Osteoblast (primary cell): ENCODE data around the gene DNAH6. TPM values are rescaled to one million over a fixed set of nuclear protein-coding genes. Genes with fewer than 3 reads are reported as not detected.

Experiments
- DNase-seq: peaks from one replicate; pipeline ENCODE4 v3.0.0; 2011; ENCODE audit warnings: low spot score, mixed read lengths; ENCODE audit not compliant: insufficient read length; ENCODE audit errors: missing footprints
- H2AFZ ChIP-seq: 2 replicates; pipeline ENCODE4 v1.6.0; 2011; ENCODE audit warnings: mild to moderate bottlenecking, low read length
- H3K27ac ChIP-seq: 2 replicates; pipeline ENCODE4 v1.5.1; 2011; ENCODE audit warnings: mild to moderate bottlenecking, low read depth, low read length, moderate library complexity
- H3K27me3 ChIP-seq: 2 replicates; pipeline ENCODE4 v1.6.0; 2012; ENCODE audit warnings: mild to moderate bottlenecking, control low read depth, inconsistent platforms, low read length, moderate library complexity; ENCODE audit not compliant: insufficient read depth
- H3K36me3 ChIP-seq: 2 replicates; pipeline ENCODE4 v1.5.1; 2011; ENCODE audit warnings: mild to moderate bottlenecking, low read length, control low read depth, moderate library complexity; ENCODE audit not compliant: insufficient read depth
- H3K4me1 ChIP-seq: 2 replicates; pipeline ENCODE4 v1.5.1; 2011; ENCODE audit warnings: mild to moderate bottlenecking, low read length, control low read depth, moderate library complexity; ENCODE audit not compliant: insufficient read depth
- H3K4me2 ChIP-seq: 2 replicates; pipeline ENCODE4 v1.6.0; 2011; ENCODE audit warnings: mild to moderate bottlenecking, low read length; ENCODE audit not compliant: insufficient read depth
- H3K4me3 ChIP-seq: fragments of 200-600 bp; sonication (generic); 3 replicates; pipeline ENCODE4 v1.5.1; 2012; ENCODE audit warnings: mild to moderate bottlenecking, low read length, inconsistent platforms; ENCODE audit not compliant: insufficient read depth
- H3K79me2 ChIP-seq: 2 replicates; pipeline ENCODE4 v1.6.0; 2012; ENCODE audit warnings: mild to moderate bottlenecking, low read length, control low read depth, inconsistent platforms; ENCODE audit not compliant: insufficient read depth
- H3K9me3 ChIP-seq: 2 replicates; pipeline ENCODE4 v1.5.1; 2011; ENCODE audit warnings: low read depth, low read length, control low read depth
- H4K20me1 ChIP-seq: 2 replicates; pipeline ENCODE4 v1.6.0; 2012; ENCODE audit warnings: mild to moderate bottlenecking, low read length, control low read depth; ENCODE audit not compliant: insufficient read depth
- CTCF ChIP-seq: IDR thresholded peaks from 2 replicates; pipeline ENCODE4 v1.5.1; 2011; ENCODE audit warnings: mild to moderate bottlenecking, low read depth, low read length, moderate library complexity; ENCODE audit errors: extremely low read depth
- total RNA-seq: library from RNA; depleted of rRNA; stranded (reverse); fragments of >200 nt; gene quantifications from 2 replicates; pipeline ENCODE4 v1.2.3, GENCODE V29; 2012

Gene DNAH6
- total RNA-seq, 1 donor: 0.36 TPM

GRCh38 chr2:84792856-84793522 lies 276.7 kb downstream of the DNAH6 start:
- no peak for TF ChIP-seq CTCF
- peak overlapping the region; percentile 30 for H3K4me2 ChIP-seq
- H3K4me1 ChIP-seq: peaks cover 11% of the 10 kb centered on the region
- no peaks in the 10 kb centered on the region for H3K9me3 ChIP-seq
- H3K36me3 ChIP-seq: no peaks in the 10 kb centered on the region
- no peaks in the 10 kb centered on the region for H3K79me2 ChIP-seq
- no peak overlapping the region for H3K27ac ChIP-seq
- H3K27me3 ChIP-seq: no peaks in the 10 kb centered on the region
- no peak overlapping the region for H2AFZ ChIP-seq
- H4K20me1 ChIP-seq: no peaks in the 10 kb centered on the region
- peak; percentile 79 for DNase-seq
- no peak overlapping the region for H3K4me3 ChIP-seq

DNA sequence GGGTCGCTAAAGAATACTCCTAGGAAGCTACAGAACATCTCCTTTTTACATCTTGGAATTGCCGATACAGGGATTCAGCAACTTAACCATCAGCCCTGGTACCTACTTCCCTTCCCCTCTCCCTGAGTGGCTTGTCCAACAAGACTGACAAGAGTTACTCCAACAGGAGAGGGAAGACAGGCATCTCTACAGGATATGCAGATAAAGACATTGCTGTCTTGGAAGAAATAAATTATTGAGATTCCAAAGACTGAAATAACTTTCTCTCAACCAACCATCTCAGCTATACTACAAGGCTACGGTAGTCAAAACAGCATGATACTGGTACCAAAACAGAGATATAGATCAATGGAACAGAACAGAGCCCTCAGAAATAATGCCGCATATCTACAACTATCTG lies 277.3 kb downstream of the DNAH6 start:
- H3K9me3 ChIP-seq: no peaks in the 10 kb centered on the region
- H3K36me3 ChIP-seq: no peaks in the 10 kb centered on the region
- H3K27ac ChIP-seq: no peak overlapping the region
- no peak for DNase-seq
- H3K4me3 ChIP-seq: no peak overlapping the region
- no peaks in the 10 kb centered on the region for H3K27me3 ChIP-seq
- no peak overlapping the region for H3K4me2 ChIP-seq
- no peak for TF ChIP-seq CTCF
- H2AFZ ChIP-seq: no peak overlapping the region
- H3K79me2 ChIP-seq: no peaks in the 10 kb centered on the region
- peaks cover 11% of the 10 kb centered on the region for H3K4me1 ChIP-seq
- no peaks in the 10 kb centered on the region for H4K20me1 ChIP-seq

DNA sequence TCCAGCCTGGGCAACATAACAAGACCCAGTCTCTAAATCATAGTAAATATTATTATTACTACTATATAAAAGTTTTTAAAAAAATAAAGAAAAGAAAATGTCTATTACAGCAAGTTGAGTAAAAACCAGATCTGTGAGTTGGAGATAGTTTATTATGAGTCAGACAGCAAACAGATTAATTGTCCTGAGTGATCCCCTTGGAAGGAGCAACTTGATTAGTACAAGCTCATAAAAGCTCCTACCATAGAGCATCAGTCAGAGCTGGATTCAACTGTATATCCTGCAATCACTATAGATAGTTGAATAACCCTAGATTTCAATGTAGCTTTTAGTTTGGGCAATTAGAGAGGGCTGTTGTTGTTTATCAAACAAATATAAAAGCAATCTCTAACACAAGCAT lies 280.5 kb downstream of the DNAH6 start:
- Histone ChIP-seq H4K20me1 (no peaks in the 10 kb centered on the region), H3K4me2 (no peak overlapping the region), H2AFZ (no peak overlapping the region), H3K9me3 (no peaks in the 10 kb centered on the region), H3K4me3 (no peak overlapping the region), H3K36me3 (no peaks in the 10 kb centered on the region), H3K27me3 (no peaks in the 10 kb centered on the region), H3K27ac (no peak overlapping the region), H3K79me2 (no peaks in the 10 kb centered on the region), H3K4me1 (peaks cover 11% of the 10 kb centered on the region)
- DNase-seq: no peak
- TF ChIP-seq CTCF: no peak

GRCh38 chr2:84797271-84797670 lies 281.0 kb downstream of the DNAH6 start:
- Histone ChIP-seq H3K4me2 (no peak overlapping the region), H3K36me3 (no peaks in the 10 kb centered on the region), H3K9me3 (no peaks in the 10 kb centered on the region), H3K4me3 (no peak overlapping the region), H3K27ac (no peak overlapping the region), H2AFZ (no peak overlapping the region), H3K4me1 (peaks cover 11% of the 10 kb centered on the region), H4K20me1 (no peaks in the 10 kb centered on the region), H3K79me2 (no peaks in the 10 kb centered on the region), H3K27me3 (no peaks in the 10 kb centered on the region)
- TF ChIP-seq CTCF: no peak
- no peak for DNase-seq
